SK-N-SH treated with all-trans-retinoic acid at 6 μM for 48 hours (cell line): ENCODE results near the gene CCDC78.

Experiments used
- ARNTL ChIP-seq: fragments of 450-650 bp; formaldehyde crosslinking; IDR thresholded peaks from 2 replicates; pipeline ENCODE4 v1.5.0; 2020; ENCODE audit warnings: low read depth, mild to moderate bottlenecking, moderate library complexity, borderline replicate concordance
- OSR1 ChIP-seq: fragments of 250-450 bp; sonication (Bioruptor Pico); IDR thresholded peaks from 2 replicates; pipeline ENCODE4 v1.8.0; 2022; ENCODE audit warnings: moderate library complexity, mild to moderate bottlenecking, inconsistent platforms
- RARB ChIP-seq: fragments of 250-450 bp; sonication (Bioruptor Pico); IDR thresholded peaks from 2 replicates; pipeline ENCODE4 v1.8.0; 2021; ENCODE audit warnings: mild to moderate bottlenecking, moderate library complexity
- ZC3H10 ChIP-seq: fragments of 250-450 bp; sonication (Bioruptor Pico); IDR thresholded peaks from 2 replicates; pipeline ENCODE4 v1.5.1; 2021; ENCODE audit warnings: mild to moderate bottlenecking, moderate library complexity
- ZFP3 ChIP-seq: fragments of 250-450 bp; sonication (Bioruptor Pico); IDR thresholded peaks from 2 replicates; pipeline ENCODE4 v1.5.0; 2020; ENCODE audit warnings: mild to moderate bottlenecking, moderate library complexity
- ZFP30 ChIP-seq: fragments of 450-650 bp; formaldehyde crosslinking; IDR thresholded peaks from 2 replicates; pipeline ENCODE4 v1.5.0; 2022; ENCODE audit warnings: mild to moderate bottlenecking, moderate library complexity
- ZNF565 ChIP-seq: fragments of 450-650 bp; formaldehyde crosslinking; conservative IDR thresholded peaks from 2 replicates; pipeline ENCODE4 v1.5.0; 2020; ENCODE audit warnings: low read depth, mild to moderate bottlenecking, moderate library complexity
- ZNF70 ChIP-seq: fragments of 450-650 bp; formaldehyde crosslinking; IDR thresholded peaks from 2 replicates; pipeline ENCODE4 v1.5.0; 2020; ENCODE audit warnings: mild to moderate bottlenecking, moderate library complexity
- ZNF8 ChIP-seq: fragments of 450-650 bp; formaldehyde crosslinking; IDR thresholded peaks from 2 replicates; pipeline ENCODE4 v1.5.0; 2020; ENCODE audit warnings: mild to moderate bottlenecking, moderate library complexity
- TF ChIP-seq, protein P1 (sequence below): fragments of 250-450 bp; sonication (Bioruptor Pico); IDR thresholded peaks from 2 replicates; pipeline ENCODE4 v1.5.0; 2020; ENCODE audit warnings: mild to moderate bottlenecking, moderate library complexity
- TF ChIP-seq, protein P2 (sequence below): fragments of 250-450 bp; sonication (Bioruptor Pico); IDR thresholded peaks from 2 replicates; pipeline ENCODE4 v1.8.0; 2021; ENCODE audit warnings: low read depth, mild to moderate bottlenecking, moderate library complexity, borderline replicate concordance
- TF ChIP-seq, protein P3 (sequence below): fragments of 250-450 bp; sonication (Bioruptor Pico); IDR thresholded peaks from 2 replicates; pipeline ENCODE4 v1.8.0; 2020; ENCODE audit warnings: mild to moderate bottlenecking, moderate library complexity, borderline replicate concordance

DNA sequence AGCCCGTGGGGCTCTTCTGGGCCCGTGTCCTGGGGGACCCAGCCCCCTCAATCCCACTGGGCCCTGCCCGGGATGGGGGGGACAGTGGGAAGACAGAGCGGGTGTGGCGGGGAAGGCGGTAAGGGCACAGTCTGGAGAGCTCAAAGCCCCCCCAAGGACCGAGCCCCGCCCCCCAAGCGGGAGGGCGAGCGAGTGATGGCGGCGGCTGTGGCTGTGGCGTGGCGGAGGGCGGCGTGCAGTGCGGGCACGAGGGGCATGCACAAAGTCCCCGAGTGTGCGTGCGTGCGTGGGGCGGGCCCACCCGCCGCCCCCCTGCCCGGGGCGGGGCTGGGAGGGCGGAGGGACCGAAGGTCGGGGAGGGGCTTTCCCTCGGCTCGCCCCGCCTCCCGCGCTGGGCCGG, 32.5 kb downstream of the CCDC78 start:
- no peak for TF ChIP-seq ZNF565 (CRISPR knock-in tag)
- no peak for TF ChIP-seq ZFP30 (CRISPR knock-in tag)
- no peak for TF ChIP-seq RARB (CRISPR knock-in tag)
- TF ChIP-seq, protein P1, sequence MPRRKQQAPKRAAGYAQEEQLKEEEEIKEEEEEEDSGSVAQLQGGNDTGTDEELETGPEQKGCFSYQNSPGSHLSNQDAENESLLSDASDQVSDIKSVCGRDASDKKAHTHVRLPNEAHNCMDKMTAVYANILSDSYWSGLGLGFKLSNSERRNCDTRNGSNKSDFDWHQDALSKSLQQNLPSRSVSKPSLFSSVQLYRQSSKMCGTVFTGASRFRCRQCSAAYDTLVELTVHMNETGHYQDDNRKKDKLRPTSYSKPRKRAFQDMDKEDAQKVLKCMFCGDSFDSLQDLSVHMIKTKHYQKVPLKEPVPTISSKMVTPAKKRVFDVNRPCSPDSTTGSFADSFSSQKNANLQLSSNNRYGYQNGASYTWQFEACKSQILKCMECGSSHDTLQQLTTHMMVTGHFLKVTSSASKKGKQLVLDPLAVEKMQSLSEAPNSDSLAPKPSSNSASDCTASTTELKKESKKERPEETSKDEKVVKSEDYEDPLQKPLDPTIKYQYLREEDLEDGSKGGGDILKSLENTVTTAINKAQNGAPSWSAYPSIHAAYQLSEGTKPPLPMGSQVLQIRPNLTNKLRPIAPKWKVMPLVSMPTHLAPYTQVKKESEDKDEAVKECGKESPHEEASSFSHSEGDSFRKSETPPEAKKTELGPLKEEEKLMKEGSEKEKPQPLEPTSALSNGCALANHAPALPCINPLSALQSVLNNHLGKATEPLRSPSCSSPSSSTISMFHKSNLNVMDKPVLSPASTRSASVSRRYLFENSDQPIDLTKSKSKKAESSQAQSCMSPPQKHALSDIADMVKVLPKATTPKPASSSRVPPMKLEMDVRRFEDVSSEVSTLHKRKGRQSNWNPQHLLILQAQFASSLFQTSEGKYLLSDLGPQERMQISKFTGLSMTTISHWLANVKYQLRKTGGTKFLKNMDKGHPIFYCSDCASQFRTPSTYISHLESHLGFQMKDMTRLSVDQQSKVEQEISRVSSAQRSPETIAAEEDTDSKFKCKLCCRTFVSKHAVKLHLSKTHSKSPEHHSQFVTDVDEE (CRISPR knock-in tag), result no peak
- TF ChIP-seq ZNF70 (CRISPR knock-in tag), result no peak
- TF ChIP-seq OSR1, result no peak
- TF ChIP-seq, protein P2, sequence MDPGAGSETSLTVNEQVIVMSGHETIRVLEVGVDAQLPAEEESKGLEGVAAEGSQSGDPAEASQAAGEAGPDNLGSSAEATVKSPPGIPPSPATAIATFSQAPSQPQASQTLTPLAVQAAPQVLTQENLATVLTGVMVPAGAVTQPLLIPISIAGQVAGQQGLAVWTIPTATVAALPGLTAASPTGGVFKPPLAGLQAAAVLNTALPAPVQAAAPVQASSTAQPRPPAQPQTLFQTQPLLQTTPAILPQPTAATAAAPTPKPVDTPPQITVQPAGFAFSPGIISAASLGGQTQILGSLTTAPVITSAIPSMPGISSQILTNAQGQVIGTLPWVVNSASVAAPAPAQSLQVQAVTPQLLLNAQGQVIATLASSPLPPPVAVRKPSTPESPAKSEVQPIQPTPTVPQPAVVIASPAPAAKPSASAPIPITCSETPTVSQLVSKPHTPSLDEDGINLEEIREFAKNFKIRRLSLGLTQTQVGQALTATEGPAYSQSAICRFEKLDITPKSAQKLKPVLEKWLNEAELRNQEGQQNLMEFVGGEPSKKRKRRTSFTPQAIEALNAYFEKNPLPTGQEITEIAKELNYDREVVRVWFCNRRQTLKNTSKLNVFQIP (CRISPR knock-in tag), result no peak
- TF ChIP-seq ZFP3 (CRISPR knock-in tag), result no peak
- TF ChIP-seq ARNTL (CRISPR knock-in tag), result no peak
- TF ChIP-seq ZC3H10 (CRISPR knock-in tag), result no peak
- TF ChIP-seq, protein P3, sequence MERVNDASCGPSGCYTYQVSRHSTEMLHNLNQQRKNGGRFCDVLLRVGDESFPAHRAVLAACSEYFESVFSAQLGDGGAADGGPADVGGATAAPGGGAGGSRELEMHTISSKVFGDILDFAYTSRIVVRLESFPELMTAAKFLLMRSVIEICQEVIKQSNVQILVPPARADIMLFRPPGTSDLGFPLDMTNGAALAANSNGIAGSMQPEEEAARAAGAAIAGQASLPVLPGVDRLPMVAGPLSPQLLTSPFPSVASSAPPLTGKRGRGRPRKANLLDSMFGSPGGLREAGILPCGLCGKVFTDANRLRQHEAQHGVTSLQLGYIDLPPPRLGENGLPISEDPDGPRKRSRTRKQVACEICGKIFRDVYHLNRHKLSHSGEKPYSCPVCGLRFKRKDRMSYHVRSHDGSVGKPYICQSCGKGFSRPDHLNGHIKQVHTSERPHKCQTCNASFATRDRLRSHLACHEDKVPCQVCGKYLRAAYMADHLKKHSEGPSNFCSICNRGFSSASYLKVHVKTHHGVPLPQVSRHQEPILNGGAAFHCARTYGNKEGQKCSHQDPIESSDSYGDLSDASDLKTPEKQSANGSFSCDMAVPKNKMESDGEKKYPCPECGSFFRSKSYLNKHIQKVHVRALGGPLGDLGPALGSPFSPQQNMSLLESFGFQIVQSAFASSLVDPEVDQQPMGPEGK (CRISPR knock-in tag), result no peak
- TF ChIP-seq ZNF8, result no peak
